Measurements from ENCODE around the gene ZNF691. TPM values are rescaled to one million over a fixed set of nuclear protein-coding genes. Genes with fewer than 3 reads are reported as not detected.

Gene ZNF691
- polyA plus RNA-seq, 1 of the 3 experiments (the other 2 are of a cell fraction) = 7.2 TPM

DNA sequence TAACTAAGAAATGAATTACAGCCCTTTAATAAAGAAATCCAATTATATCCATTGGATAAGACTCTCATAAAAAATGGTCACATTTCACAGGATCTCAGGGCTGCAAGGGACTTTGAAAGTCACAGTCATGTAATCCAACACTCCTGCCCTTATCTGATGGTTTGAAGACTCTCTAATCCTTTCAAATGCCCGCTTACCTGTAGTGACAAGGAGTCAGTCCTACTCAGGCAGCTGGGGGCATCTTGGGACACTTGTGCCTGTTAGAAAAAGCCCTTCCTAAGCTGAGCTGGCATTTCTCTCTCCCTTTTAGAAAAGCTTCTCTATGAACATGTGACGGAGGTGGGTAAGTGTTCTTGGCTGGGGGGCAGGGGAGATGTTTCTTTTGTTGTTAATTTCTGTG lies 11.0 kb upstream of the ZNF691 start:
- H4K20me1 ChIP-seq (ENCODE audit: insufficient read depth) = no peaks in the 10 kb centered on the region
- H3K4me2 ChIP-seq = no peak overlapping the region
- H3K27me3 ChIP-seq (ENCODE audit: insufficient read depth) = no peaks in the 10 kb centered on the region
- peaks cover 0 to 6% of the 10 kb centered on the region in 2 experiments; a peak in 1 of 4 replicates for H3K4me1 ChIP-seq (ENCODE audit: control insufficient read depth in 1 of 2, insufficient read depth in 2 of 2, low read depth in 1 of 2, low read length in 1 of 2)
- no peak overlapping the region for H2AFZ ChIP-seq (ENCODE audit: low read depth)
- H3K27ac ChIP-seq (ENCODE audit: low read depth in 2 of 2, low read length in 1 of 2) = no peak overlapping the region
- H3K79me2 ChIP-seq (ENCODE audit: insufficient read depth) = no peaks in the 10 kb centered on the region
- peaks cover 0 to 4% of the 10 kb centered on the region in 2 experiments for H3K36me3 ChIP-seq (replicated peaks in 1 of 2; ENCODE audit: control insufficient read depth in 1 of 2, insufficient read depth in 2 of 2, low read length in 1 of 2)
- H3K9me2 ChIP-seq = no peaks in the 10 kb centered on the region
- no peak overlapping the region for H3K9ac ChIP-seq
- CTCF ChIA-PET = interaction anchor here (1.0 to 1.6 kb wide), 3 partner anchors 11 to 238 kb away, joined by 3 to 7 read pairs (median 4); partner anchors contain the start of gene ZNF691
- no peaks in the 10 kb centered on the region for H3K9me3 ChIP-seq
- no peak overlapping the region for H3K4me3 ChIP-seq (ENCODE audit: low read depth in 2 of 2, low read length in 1 of 2)
- DNase-seq = no peak
- WGBS (ENCODE audit: low lambda C conversion rate) = 96% methylated on average over 2 of the region's 2 CpGs
- TF ChIP-seq, protein P1, sequence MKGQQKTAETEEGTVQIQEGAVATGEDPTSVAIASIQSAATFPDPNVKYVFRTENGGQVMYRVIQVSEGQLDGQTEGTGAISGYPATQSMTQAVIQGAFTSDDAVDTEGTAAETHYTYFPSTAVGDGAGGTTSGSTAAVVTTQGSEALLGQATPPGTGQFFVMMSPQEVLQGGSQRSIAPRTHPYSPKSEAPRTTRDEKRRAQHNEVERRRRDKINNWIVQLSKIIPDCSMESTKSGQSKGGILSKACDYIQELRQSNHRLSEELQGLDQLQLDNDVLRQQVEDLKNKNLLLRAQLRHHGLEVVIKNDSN (IDR thresholded peaks at IDR 0.05; ENCODE audit: borderline replicate concordance, low read depth) = no peak
- TF ChIP-seq, protein P2, sequence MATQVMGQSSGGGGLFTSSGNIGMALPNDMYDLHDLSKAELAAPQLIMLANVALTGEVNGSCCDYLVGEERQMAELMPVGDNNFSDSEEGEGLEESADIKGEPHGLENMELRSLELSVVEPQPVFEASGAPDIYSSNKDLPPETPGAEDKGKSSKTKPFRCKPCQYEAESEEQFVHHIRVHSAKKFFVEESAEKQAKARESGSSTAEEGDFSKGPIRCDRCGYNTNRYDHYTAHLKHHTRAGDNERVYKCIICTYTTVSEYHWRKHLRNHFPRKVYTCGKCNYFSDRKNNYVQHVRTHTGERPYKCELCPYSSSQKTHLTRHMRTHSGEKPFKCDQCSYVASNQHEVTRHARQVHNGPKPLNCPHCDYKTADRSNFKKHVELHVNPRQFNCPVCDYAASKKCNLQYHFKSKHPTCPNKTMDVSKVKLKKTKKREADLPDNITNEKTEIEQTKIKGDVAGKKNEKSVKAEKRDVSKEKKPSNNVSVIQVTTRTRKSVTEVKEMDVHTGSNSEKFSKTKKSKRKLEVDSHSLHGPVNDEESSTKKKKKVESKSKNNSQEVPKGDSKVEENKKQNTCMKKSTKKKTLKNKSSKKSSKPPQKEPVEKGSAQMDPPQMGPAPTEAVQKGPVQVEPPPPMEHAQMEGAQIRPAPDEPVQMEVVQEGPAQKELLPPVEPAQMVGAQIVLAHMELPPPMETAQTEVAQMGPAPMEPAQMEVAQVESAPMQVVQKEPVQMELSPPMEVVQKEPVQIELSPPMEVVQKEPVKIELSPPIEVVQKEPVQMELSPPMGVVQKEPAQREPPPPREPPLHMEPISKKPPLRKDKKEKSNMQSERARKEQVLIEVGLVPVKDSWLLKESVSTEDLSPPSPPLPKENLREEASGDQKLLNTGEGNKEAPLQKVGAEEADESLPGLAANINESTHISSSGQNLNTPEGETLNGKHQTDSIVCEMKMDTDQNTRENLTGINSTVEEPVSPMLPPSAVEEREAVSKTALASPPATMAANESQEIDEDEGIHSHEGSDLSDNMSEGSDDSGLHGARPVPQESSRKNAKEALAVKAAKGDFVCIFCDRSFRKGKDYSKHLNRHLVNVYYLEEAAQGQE (IDR thresholded peaks at IDR 0.05; ENCODE audit: low read depth, low read length) = no peak
- TF ChIP-seq, protein P3, sequence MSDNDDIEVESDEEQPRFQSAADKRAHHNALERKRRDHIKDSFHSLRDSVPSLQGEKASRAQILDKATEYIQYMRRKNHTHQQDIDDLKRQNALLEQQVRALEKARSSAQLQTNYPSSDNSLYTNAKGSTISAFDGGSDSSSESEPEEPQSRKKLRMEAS (IDR thresholded peaks at IDR 0.05; ENCODE audit: low read depth) = no peak
- TF ChIP-seq NRF1 (IDR thresholded peaks at IDR 0.05; ENCODE audit: low read depth, low read length) = no peak
- TF ChIP-seq TEAD4 (IDR thresholded peaks at IDR 0.05; ENCODE audit: borderline replicate concordance, insufficient read depth) = no peak
- H3F3A ChIP-seq (replicated peaks; ENCODE audit: insufficient read depth) = no peaks in the 10 kb centered on the region
- POLR2A ChIA-PET = interaction anchor here (0.6 to 5.4 kb wide), 3 partner anchors 10 to 57 kb away, joined by 3 to 26 read pairs (median 3); partner anchors contain the start of gene ZNF691

GRCh38 chr1:42837709-42838108 lies 8.7 kb upstream of the ZNF691 start:
- H3K4me3 ChIP-seq (ENCODE audit: low read depth in 2 of 2, low read length in 1 of 2) = no peak overlapping the region
- ChIA-PET POLR2A (interaction anchor here (0.8 to 5.4 kb wide), 2 partner anchors 8 to 20 kb away, joined by 3 to 26 read pairs; partner anchors contain the start of gene ZNF691), CTCF (interaction anchor here (0.7 to 1.3 kb wide), 2 partner anchors 60 to 236 kb away, joined by 3 read pairs; no protein-coding TSS in a partner anchor)
- no peaks in the 10 kb centered on the region for H3K9me2 ChIP-seq
- WGBS (ENCODE audit: low lambda C conversion rate) = 67% methylated on average over 3 of the region's 3 CpGs
- no peaks in the 10 kb centered on the region for H3K9me3 ChIP-seq
- no peak for DNase-seq
- H3K36me3 ChIP-seq (replicated peaks in 1 of 2; ENCODE audit: control insufficient read depth in 1 of 2, insufficient read depth in 2 of 2, low read length in 1 of 2) = peaks cover 4 to 8% of the 10 kb centered on the region in 2 experiments
- H3K79me2 ChIP-seq (ENCODE audit: insufficient read depth) = no peaks in the 10 kb centered on the region
- H3K4me2 ChIP-seq = no peak overlapping the region
- no peak overlapping the region for H2AFZ ChIP-seq (ENCODE audit: low read depth)
- no peak overlapping the region for H3K27ac ChIP-seq (ENCODE audit: low read depth in 2 of 2, low read length in 1 of 2)
- no peaks in the 10 kb centered on the region for H3K27me3 ChIP-seq (ENCODE audit: insufficient read depth)
- H3K9ac ChIP-seq = no peak overlapping the region
- no peaks in the 10 kb centered on the region for H4K20me1 ChIP-seq (ENCODE audit: insufficient read depth)
- H3K4me1 ChIP-seq (ENCODE audit: control insufficient read depth in 1 of 2, insufficient read depth in 2 of 2, low read depth in 1 of 2, low read length in 1 of 2) = peaks cover 0 to 6% of the 10 kb centered on the region in 2 experiments; a peak in 1 of 4 replicates
- H3F3A ChIP-seq (replicated peaks; ENCODE audit: insufficient read depth) = no peaks in the 10 kb centered on the region
- TF ChIP-seq GABPA (IDR thresholded peaks at IDR 0.05; ENCODE audit: low read depth) = no peak
- TF ChIP-seq, protein P1 (IDR thresholded peaks at IDR 0.05; ENCODE audit: borderline replicate concordance, low read depth) = no peak
- no peak for TF ChIP-seq RAD21 (IDR thresholded peaks at IDR 0.05; ENCODE audit: low read length)
- TF ChIP-seq, protein P4, sequence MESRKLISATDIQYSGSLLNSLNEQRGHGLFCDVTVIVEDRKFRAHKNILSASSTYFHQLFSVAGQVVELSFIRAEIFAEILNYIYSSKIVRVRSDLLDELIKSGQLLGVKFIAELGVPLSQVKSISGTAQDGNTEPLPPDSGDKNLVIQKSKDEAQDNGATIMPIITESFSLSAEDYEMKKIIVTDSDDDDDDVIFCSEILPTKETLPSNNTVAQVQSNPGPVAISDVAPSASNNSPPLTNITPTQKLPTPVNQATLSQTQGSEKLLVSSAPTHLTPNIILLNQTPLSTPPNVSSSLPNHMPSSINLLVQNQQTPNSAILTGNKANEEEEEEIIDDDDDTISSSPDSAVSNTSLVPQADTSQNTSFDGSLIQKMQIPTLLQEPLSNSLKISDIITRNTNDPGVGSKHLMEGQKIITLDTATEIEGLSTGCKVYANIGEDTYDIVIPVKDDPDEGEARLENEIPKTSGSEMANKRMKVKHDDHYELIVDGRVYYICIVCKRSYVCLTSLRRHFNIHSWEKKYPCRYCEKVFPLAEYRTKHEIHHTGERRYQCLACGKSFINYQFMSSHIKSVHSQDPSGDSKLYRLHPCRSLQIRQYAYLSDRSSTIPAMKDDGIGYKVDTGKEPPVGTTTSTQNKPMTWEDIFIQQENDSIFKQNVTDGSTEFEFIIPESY (IDR thresholded peaks at IDR 0.05; ENCODE audit: borderline replicate concordance, low read depth) = no peak
- TF ChIP-seq, protein P2 (IDR thresholded peaks at IDR 0.05; ENCODE audit: low read depth, low read length) = no peak
- TF ChIP-seq EP300 (IDR thresholded peaks at IDR 0.05; ENCODE audit: borderline replicate concordance in 1 of 2, low read depth in 1 of 2, low read length in 1 of 2) = no peak
- no peak for TF ChIP-seq IRF3 (IDR thresholded peaks at IDR 0.05; ENCODE audit: low read depth, low read length)
- TF ChIP-seq RXRA (IDR thresholded peaks at IDR 0.05; ENCODE audit: borderline replicate concordance, low read depth) = no peak
- no peak for TF ChIP-seq POLR2AphosphoS5 (IDR thresholded peaks at IDR 0.05; ENCODE audit: low read depth, low read length)
